ENCODE results near the gene NARS2.

DNA sequence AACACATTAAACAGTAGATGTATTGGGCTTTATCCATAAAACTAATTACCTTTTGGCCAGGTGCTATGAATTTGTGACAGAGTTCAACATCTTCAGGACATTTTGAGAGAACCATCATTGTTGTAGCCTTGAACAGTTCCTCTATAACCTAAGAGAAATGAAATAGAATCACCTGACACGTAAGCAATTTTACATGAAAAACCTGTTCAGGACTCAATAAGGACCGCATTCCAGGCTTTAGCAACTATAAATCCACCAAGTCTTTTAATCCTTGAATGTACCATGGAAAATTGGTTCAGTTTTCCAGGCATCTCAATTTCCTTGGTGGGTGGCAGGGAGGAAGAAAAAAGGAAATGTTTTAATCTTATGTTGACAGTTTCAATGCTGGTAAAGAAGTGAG lies 96.1 kb downstream of the NARS2 start:
- TF ChIP-seq, protein P1, sequence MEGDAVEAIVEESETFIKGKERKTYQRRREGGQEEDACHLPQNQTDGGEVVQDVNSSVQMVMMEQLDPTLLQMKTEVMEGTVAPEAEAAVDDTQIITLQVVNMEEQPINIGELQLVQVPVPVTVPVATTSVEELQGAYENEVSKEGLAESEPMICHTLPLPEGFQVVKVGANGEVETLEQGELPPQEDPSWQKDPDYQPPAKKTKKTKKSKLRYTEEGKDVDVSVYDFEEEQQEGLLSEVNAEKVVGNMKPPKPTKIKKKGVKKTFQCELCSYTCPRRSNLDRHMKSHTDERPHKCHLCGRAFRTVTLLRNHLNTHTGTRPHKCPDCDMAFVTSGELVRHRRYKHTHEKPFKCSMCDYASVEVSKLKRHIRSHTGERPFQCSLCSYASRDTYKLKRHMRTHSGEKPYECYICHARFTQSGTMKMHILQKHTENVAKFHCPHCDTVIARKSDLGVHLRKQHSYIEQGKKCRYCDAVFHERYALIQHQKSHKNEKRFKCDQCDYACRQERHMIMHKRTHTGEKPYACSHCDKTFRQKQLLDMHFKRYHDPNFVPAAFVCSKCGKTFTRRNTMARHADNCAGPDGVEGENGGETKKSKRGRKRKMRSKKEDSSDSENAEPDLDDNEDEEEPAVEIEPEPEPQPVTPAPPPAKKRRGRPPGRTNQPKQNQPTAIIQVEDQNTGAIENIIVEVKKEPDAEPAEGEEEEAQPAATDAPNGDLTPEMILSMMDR (IDR thresholded peaks at IDR 0.05), result no peak
- TF ChIP-seq POLR2AphosphoS5 (IDR thresholded peaks at IDR 0.05), result no peak

Data from breast epithelium (tissue), 3 donors.